GM12878 (cell line): ENCODE results near the gene ANAPC15. TPM values are rescaled to one million over a fixed set of nuclear protein-coding genes. Genes with fewer than 3 reads are reported as not detected.

Experiments
- ATAC-seq: fragments of 200-7000 bp; cut with Tn5 transposase; 3 replicates; pipeline ENCODE4 v1.9.1; 2020; ENCODE audit warnings: mild to moderate bottlenecking, moderate library complexity
- BruUV-seq: library from RNA; stranded (reverse); fragments of 400-500 nt; replicated peaks from 2 replicates; lab custom pipeline; 2021; lab: Mats Ljungman, UMichigan
- CTCF ChIA-PET: fragments of 300-600 bp; sonication (Branson Sonifier 250); formaldehyde crosslinking; extraction: SDS; loops from one replicate; lab custom pipeline; 2021; ENCODE audit warnings: inconsistent platforms; lab: Yijun Ruan, JAX
- POLR2A ChIA-PET: fragments of 350-600 bp; formaldehyde crosslinking; extraction: SDS; loops from one replicate; lab custom pipeline; 2021; ENCODE audit warnings: inconsistent platforms; lab: Charles Lee
- RAD21 ChIA-PET: fragments of 300-600 bp; sonication (Branson Sonifier 250); formaldehyde crosslinking; loops from one replicate; lab custom pipeline; 2023; ENCODE audit warnings: antibody characterized with exemption; ENCODE audit not compliant: unreplicated experiment; lab: Charles Lee
- SMC1A ChIA-PET: fragments of 300-600 bp; sonication (Branson Sonifier 250); formaldehyde crosslinking; loops from one replicate; lab custom pipeline; 2023; ENCODE audit not compliant: unreplicated experiment, uncharacterized antibody; lab: Charles Lee
- DNase-seq: peaks from one replicate; pipeline ENCODE4 v3.0.0-alpha.2; 2011; ENCODE audit warnings: low read depth, low spot score
- FAIRE-seq: peaks from 3 replicates; lab custom pipeline; 2011; peaks lifted over from hg19 to GRCh38; lab: Jason Lieb, UNC
- H2AFZ ChIP-seq: 2 replicates; pipeline ENCODE4 v1.6.0; 2011; ENCODE audit warnings: low read depth, low read length, control low read depth; ENCODE audit not compliant: control insufficient read depth
- H3K27ac ChIP-seq: 2 replicates; pipeline ENCODE4 v1.5.1; 2011; ENCODE audit warnings: control low read depth; ENCODE audit not compliant: control insufficient read depth, insufficient read depth
- H3K27me3 ChIP-seq, 2 experiments: replicated peaks in 1 of 2; 2 replicates each; pipeline versions ENCODE4 v1.6.0 to v1.6.1; 2011; ENCODE audit warnings: low read length in 1 of 2; ENCODE audit not compliant: control insufficient read depth in 2 of 2, insufficient read depth in 2 of 2
- H3K36me3 ChIP-seq, 2 experiments: 2 replicates each; pipeline ENCODE4 v1.5.1; 2011; ENCODE audit warnings: low read length in 1 of 2; ENCODE audit not compliant: control insufficient read depth in 2 of 2, insufficient read depth in 2 of 2
- H3K4me1 ChIP-seq: 2 replicates; pipeline ENCODE4 v1.6.1; 2011; ENCODE audit warnings: mild to moderate bottlenecking, low read length, moderate library complexity, mixed read lengths; ENCODE audit not compliant: control insufficient read depth, insufficient read depth
- H3K4me2 ChIP-seq: 2 replicates; pipeline ENCODE4 v1.6.0; 2011; ENCODE audit warnings: control low read depth; ENCODE audit not compliant: control insufficient read depth, insufficient read depth
- H3K4me3 ChIP-seq: fragments of 200-600 bp; sonication (generic); 2 replicates; pipeline ENCODE4 v1.5.1; 2016
- H3K79me2 ChIP-seq: 2 replicates; pipeline ENCODE4 v1.6.0; 2011; ENCODE audit warnings: low read length; ENCODE audit not compliant: control insufficient read depth, insufficient read depth
- H3K9ac ChIP-seq: 2 replicates; pipeline ENCODE4 v1.8.0; 2011; ENCODE audit warnings: low read length, control low read depth, mixed read lengths; ENCODE audit not compliant: control insufficient read depth, insufficient read depth
- H3K9me3 ChIP-seq: replicated peaks from 3 replicates; pipeline ENCODE4 v1.5.1; 2011; ENCODE audit warnings: mild to moderate bottlenecking, low read length; ENCODE audit not compliant: control insufficient read depth, insufficient read depth
- H4K20me1 ChIP-seq: 2 replicates; pipeline ENCODE4 v1.6.0; 2011; ENCODE audit not compliant: control insufficient read depth, insufficient read depth
- IKZF1 ChIP-seq: fragments of 450-650 bp; conservative IDR thresholded peaks from 2 replicates; pipeline ENCODE4 v1.6.1; 2017; ENCODE audit warnings: antibody characterized with exemption, mild to moderate bottlenecking
- RAD51 ChIP-seq: fragments of 450-650 bp; IDR thresholded peaks from 2 replicates; pipeline ENCODE4 v1.6.1; 2016; ENCODE audit warnings: moderate library complexity, mild to moderate bottlenecking, inconsistent platforms
- WGBS: methylation state at CpG from one replicate; pipeline ENCODE4 v1.1.6; 2016; ENCODE audit warnings: low lambda C conversion rate; ENCODE audit not compliant: insufficient replicate concordance, insufficient coverage; ENCODE audit errors: missing lambda C conversion rate; 5-methylcytosine and 5-hydroxymethylcytosine counted together
- in situ Hi-C: fragments of 300-500 bp; cut with MboI; formaldehyde crosslinking; loops from 9 replicates; pipeline ENCODE4 v1.14.3; 2018; ENCODE audit warnings: mixed read lengths
- intact Hi-C: fragments of 100-400 bp; cut with micrococcal nuclease; formaldehyde crosslinking; loops from one replicate; pipeline ENCODE4 v1.14.2; 2022; ENCODE audit not compliant: unreplicated experiment
- polyA plus RNA-seq, 11 experiments: library from polyadenylated mRNA; depleted of rRNA in 4 of 11; unstranded in 6 of 11; stranded (reverse) in 5 of 11; fragments of >200 nt; fragmentation: Nextera tagmentation in 4 of 11; fragmentation: Illumina TruSeq in 1 of 11; extraction: Ambion mirVana in 4 of 11; extraction: Trizol in 1 of 11; gene quantifications; 1 replicate in 1 of 11; 2 replicates in 10 of 11; pipeline versions ENCODE4 v1.2.1 to v1.2.3, GENCODE V29; 2011 to 2016; ENCODE audit warnings: inconsistent platforms in 2 of 11, missing spikeins in 2 of 11, low read depth in 1 of 11
- total RNA-seq, 4 experiments: library from RNA; depleted of rRNA in 3 of 4; stranded (reverse); fragments of >200 nt in 3 of 4; fragmentation: Illumina TruSeq in 1 of 4; extraction: Trizol in 1 of 4; gene quantifications; 2 replicates each; pipeline versions ENCODE4 v1.2.1 to v1.2.3, GENCODE V29; 2013 to 2021
- TF ChIP-seq, protein P1 (sequence below): fragments of 450-650 bp; IDR thresholded peaks from 2 replicates; pipeline ENCODE4 v1.6.1; 2016; ENCODE audit warnings: mild to moderate bottlenecking

ANAPC15 gene
- total and polyA plus RNA-seq, 10 of the 15 experiments (the other 5 are each of a cell fraction or from before 2014, with no cell fraction given) = 83.4 to 372 (median 103) TPM

DNA sequence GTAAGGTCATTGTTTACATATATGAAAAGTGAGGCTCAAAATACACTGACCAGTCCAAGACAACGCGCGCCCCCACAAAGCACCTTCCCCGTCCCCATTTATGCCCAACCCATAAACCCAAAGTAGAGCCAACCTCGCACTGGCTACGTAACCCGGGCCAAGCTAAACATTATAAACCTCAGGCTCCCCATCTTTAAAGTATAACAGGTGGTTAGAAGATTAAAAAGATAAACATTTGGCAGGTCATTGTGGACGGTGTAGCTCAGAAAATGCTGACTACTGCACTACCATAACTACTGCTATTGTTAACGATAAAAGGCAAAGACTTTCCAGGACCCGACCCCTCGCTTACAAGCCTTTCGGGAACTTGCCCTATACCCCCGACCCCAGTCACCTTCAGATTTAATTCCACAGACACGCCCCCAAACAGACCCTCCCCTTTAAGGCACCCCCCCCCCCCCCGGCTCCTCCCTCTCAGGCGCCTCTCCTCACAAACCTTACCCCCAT is 32.6 kb downstream of the ANAPC15 start (continued):
- TF ChIP-seq, protein P1, sequence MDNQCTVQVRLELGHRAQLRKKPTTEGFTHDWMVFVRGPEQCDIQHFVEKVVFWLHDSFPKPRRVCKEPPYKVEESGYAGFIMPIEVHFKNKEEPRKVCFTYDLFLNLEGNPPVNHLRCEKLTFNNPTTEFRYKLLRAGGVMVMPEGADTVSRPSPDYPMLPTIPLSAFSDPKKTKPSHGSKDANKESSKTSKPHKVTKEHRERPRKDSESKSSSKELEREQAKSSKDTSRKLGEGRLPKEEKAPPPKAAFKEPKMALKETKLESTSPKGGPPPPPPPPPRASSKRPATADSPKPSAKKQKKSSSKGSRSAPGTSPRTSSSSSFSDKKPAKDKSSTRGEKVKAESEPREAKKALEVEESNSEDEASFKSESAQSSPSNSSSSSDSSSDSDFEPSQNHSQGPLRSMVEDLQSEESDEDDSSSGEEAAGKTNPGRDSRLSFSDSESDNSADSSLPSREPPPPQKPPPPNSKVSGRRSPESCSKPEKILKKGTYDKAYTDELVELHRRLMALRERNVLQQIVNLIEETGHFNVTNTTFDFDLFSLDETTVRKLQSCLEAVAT = no peak
- no peak for TF ChIP-seq IKZF1

DNA sequence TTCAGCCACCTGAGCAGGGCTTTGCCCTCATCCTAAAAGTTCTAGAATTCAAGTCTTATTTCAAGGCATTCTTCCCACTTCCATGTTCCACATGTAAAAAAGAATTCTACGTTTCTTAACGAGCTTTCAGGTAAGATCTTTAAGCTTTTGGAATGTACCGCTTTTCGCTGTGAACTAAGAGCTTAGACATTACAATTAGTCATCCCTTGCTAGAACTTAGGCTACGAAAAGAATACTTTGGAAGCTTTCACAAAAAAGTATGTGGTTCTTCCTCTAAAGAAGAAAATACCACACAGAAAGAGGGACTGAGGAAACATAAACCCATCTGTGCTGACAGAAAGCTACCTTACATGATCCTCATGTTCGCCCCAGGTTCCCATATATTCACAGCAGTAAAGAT is 34.0 kb downstream of the ANAPC15 start:
- intact Hi-C loops = no loop called here
- TSS peak; percentile 65 for BruUV-seq
- Histone ChIP-seq H3K27ac (no peak overlapping the region), H3K27me3 (no peaks in the 10 kb centered on the region), H3K9me3 (no peaks in the 10 kb centered on the region), H4K20me1 (no peaks in the 10 kb centered on the region), H3K36me3 (0 out of 4 replicates have a peak, but pooled peaks cover 0 to 2% of the 10 kb centered on the region in 2 experiments)
- ChIA-PET POLR2A (interaction anchor here (0.6 to 1.6 kb wide), 9 partner anchors 9 to 336 kb away, joined by 3 to 9 read pairs (median 3); no protein-coding TSS in a partner anchor), CTCF (interaction anchor here (0.8 to 2.9 kb wide), 15 partner anchors 8 to 352 kb away, joined by 3 to 21 read pairs (median 5); partner anchors contain the start of gene LAMTOR1), RAD21 (interaction anchor here (0.9 to 2.9 kb wide), 7 partner anchors 12 to 352 kb away, joined by 3 to 16 read pairs (median 3); no protein-coding TSS in a partner anchor)
- FAIRE-seq = no peak
- WGBS = 77% methylated on average over 6 of the region's 6 CpGs
- TF ChIP-seq, protein P1 = 0 out of 2 replicates have a peak, but pooled peaks have one; percentile 19
- no peak for TF ChIP-seq RAD51
- TF ChIP-seq, all 136 proteins: peak for 1
- ATAC-seq (no peak), DNase-seq (no peak)
- Histone ChIP-seq H3K4me1 (peaks cover 16% of the 10 kb centered on the region), H3K4me2 (peak overlapping the region; percentile 15), H3K9ac (no peak overlapping the region), H3K79me2 (peaks cover 56% of the 10 kb centered on the region), H2AFZ (no peak overlapping the region), H3K4me3 (peak overlapping the region; percentile 77)
- SMC1A ChIA-PET = interaction anchor here (1.2 to 3.0 kb wide), 9 partner anchors 10 to 101 kb away, joined by 3 to 26 read pairs (median 6); no protein-coding TSS in a partner anchor
- in situ Hi-C loops = no loop called here
